IMR-90 (cell line): ENCODE measurements around the gene PTPRQ. TPM values are rescaled to one million over a fixed set of nuclear protein-coding genes. Genes with fewer than 3 reads are reported as not detected.

Source experiments
- ATAC-seq: fragments of 200-7000 bp; cut with Tn5 transposase; 2 replicates; pipeline ENCODE4 v1.9.1; 2020; ENCODE audit warnings: low read depth, mild to moderate bottlenecking, moderate library complexity
- BruUV-seq: library from RNA; stranded (reverse); fragments of 400-500 nt; replicated peaks from 2 replicates; lab custom pipeline; 2021; lab: Mats Ljungman, UMichigan
- CTCF ChIA-PET: fragments of 300-600 bp; formaldehyde crosslinking; extraction: SDS; loops from one replicate; lab custom pipeline; 2021; ENCODE audit warnings: antibody characterized with exemption; lab: Yijun Ruan, JAX
- POLR2A ChIA-PET: fragments of 300-600 bp; sonication (Branson Sonifier 250); formaldehyde crosslinking; loops from one replicate; lab custom pipeline; 2022; ENCODE audit warnings: antibody characterized with exemption; ENCODE audit not compliant: unreplicated experiment; lab: Charles Lee
- DNase-seq: peaks from one replicate; pipeline ENCODE4 v3.0.0; 2013
- H2AFZ ChIP-seq: replicated peaks from 2 replicates; pipeline ENCODE3; 2013; ENCODE audit warnings: low read length, mild to moderate bottlenecking; ENCODE audit not compliant: poor library complexity
- H2AK5ac ChIP-seq: 2 replicates; pipeline ENCODE4 v1.6.1; 2013; ENCODE audit warnings: low read depth, low read length, inconsistent platforms
- H2AK9ac ChIP-seq: replicated peaks from 2 replicates; pipeline ENCODE3; 2013; ENCODE audit warnings: mild to moderate bottlenecking, low read depth, low read length, moderate library complexity; ENCODE audit not compliant: poor library complexity
- H2BK120ac ChIP-seq: 2 replicates; pipeline ENCODE4 v1.6.1; 2013; ENCODE audit warnings: low read depth, low read length, inconsistent platforms
- H2BK15ac ChIP-seq: 3 replicates; pipeline ENCODE4 v1.6.1; 2013; ENCODE audit warnings: low read depth, low read length, inconsistent platforms
- H2BK20ac ChIP-seq: 2 replicates; pipeline ENCODE4 v1.6.1; 2013; ENCODE audit warnings: low read depth, mild to moderate bottlenecking, inconsistent platforms, low read length, moderate library complexity
- H2BK5ac ChIP-seq: 2 replicates; pipeline ENCODE4 v1.6.1; 2013; ENCODE audit warnings: mild to moderate bottlenecking, low read depth, low read length, inconsistent platforms; ENCODE audit not compliant: poor library complexity, severe bottlenecking
- H3K14ac ChIP-seq: replicated peaks from 2 replicates; pipeline ENCODE4 v1.6.1; 2013; ENCODE audit warnings: low read depth, low read length, inconsistent platforms
- H3K18ac ChIP-seq: 2 replicates; pipeline ENCODE4 v1.6.1; 2013; ENCODE audit warnings: low read depth, low read length, control low read depth
- H3K23ac ChIP-seq: 2 replicates; pipeline ENCODE4 v1.6.1; 2013; ENCODE audit warnings: low read depth, low read length, inconsistent platforms
- H3K27ac ChIP-seq: 2 replicates; pipeline ENCODE4 v1.5.1; 2013; ENCODE audit warnings: mild to moderate bottlenecking, control low read depth, low read length; ENCODE audit not compliant: insufficient read depth
- H3K27me3 ChIP-seq: 2 replicates; pipeline ENCODE4 v1.6.1; 2013; ENCODE audit warnings: low read length; ENCODE audit not compliant: control insufficient read depth, insufficient read depth
- H3K36me3 ChIP-seq: 2 replicates; pipeline ENCODE4 v1.6.1; 2013; ENCODE audit warnings: low read length, mixed read lengths; ENCODE audit not compliant: control insufficient read depth, insufficient read depth
- H3K4ac ChIP-seq: 2 replicates; pipeline ENCODE4 v1.6.1; 2013; ENCODE audit warnings: low read depth, low read length, inconsistent platforms
- H3K4me1 ChIP-seq: 2 replicates; pipeline ENCODE4 v1.6.1; 2013; ENCODE audit warnings: low read length, mixed read lengths; ENCODE audit not compliant: control insufficient read depth, insufficient read depth
- H3K4me2 ChIP-seq: 2 replicates; pipeline ENCODE4 v1.6.1; 2013; ENCODE audit warnings: low read depth, mild to moderate bottlenecking, control low read depth, low read length, moderate library complexity
- H3K4me3 ChIP-seq: 2 replicates; pipeline ENCODE4 v1.5.1; 2013; ENCODE audit warnings: low read depth, mild to moderate bottlenecking, control low read depth, low read length, moderate library complexity; ENCODE audit not compliant: insufficient read depth
- H3K56ac ChIP-seq: 2 replicates; pipeline ENCODE4 v1.6.1; 2013; ENCODE audit warnings: low read length, inconsistent platforms; ENCODE audit not compliant: insufficient read depth; ENCODE audit errors: extremely low read depth
- H3K79me1 ChIP-seq, 2 experiments: 2 replicates each; pipeline ENCODE4 v1.6.1; 2013; ENCODE audit warnings: low read length in 2 of 2, inconsistent platforms in 1 of 2, low read depth in 1 of 2
- H3K9ac ChIP-seq: 2 replicates; pipeline ENCODE4 v1.6.1; 2013; ENCODE audit warnings: low read depth, low read length, control low read depth
- H3K9me1 ChIP-seq: 2 replicates; pipeline ENCODE4 v1.6.1; 2013; ENCODE audit warnings: low read length, inconsistent platforms; ENCODE audit not compliant: insufficient read depth
- H3K9me3 ChIP-seq: 2 replicates; pipeline ENCODE4 v1.6.1; 2013; ENCODE audit warnings: low read length; ENCODE audit not compliant: control insufficient read depth, insufficient read depth
- H4K20me1 ChIP-seq: 2 replicates; pipeline ENCODE4 v1.6.1; 2013; ENCODE audit warnings: low read length, inconsistent platforms; ENCODE audit not compliant: insufficient read depth
- H4K5ac ChIP-seq: 2 replicates; pipeline ENCODE4 v1.6.1; 2013; ENCODE audit warnings: mild to moderate bottlenecking, low read depth, low read length, control low read depth
- H4K8ac ChIP-seq, 2 experiments: 2 replicates each; pipeline ENCODE4 v1.6.1; 2013; ENCODE audit warnings: low read depth in 2 of 2, low read length in 2 of 2, control low read depth in 1 of 2, inconsistent platforms in 1 of 2
- H4K91ac ChIP-seq: 2 replicates; pipeline ENCODE4 v1.6.1; 2013; ENCODE audit warnings: low read depth, low read length, inconsistent platforms; ENCODE audit not compliant: insufficient read depth
- BHLHE40 ChIP-seq: fragments of 150-350 bp; IDR thresholded peaks from 2 replicates; pipeline ENCODE4 v1.6.1; 2016; ENCODE audit warnings: mild to moderate bottlenecking, low read depth, low read length
- CEBPB ChIP-seq: IDR thresholded peaks from 2 replicates; pipeline ENCODE4 v1.6.1; 2012; ENCODE audit warnings: low read depth, low read length, improper control_type of control experiment
- CHD1 ChIP-seq: IDR thresholded peaks from 2 replicates; pipeline ENCODE4 v1.6.1; 2012; ENCODE audit warnings: low read depth, low read length, improper control_type of control experiment
- CTCF ChIP-seq: conservative IDR thresholded peaks from 2 replicates; pipeline ENCODE4 v1.5.1; 2012; ENCODE audit warnings: mild to moderate bottlenecking, low read depth, low read length, improper control_type of control experiment
- ELK1 ChIP-seq: fragments of 150-350 bp; IDR thresholded peaks from 2 replicates; pipeline ENCODE4 v1.6.1; 2016; ENCODE audit warnings: low read depth, mild to moderate bottlenecking, low read length, moderate library complexity, borderline replicate concordance
- FOS ChIP-seq: fragments of 150-350 bp; IDR thresholded peaks from 2 replicates; pipeline ENCODE4 v1.6.1; 2016; ENCODE audit warnings: low read depth, low read length
- MAFK ChIP-seq: IDR thresholded peaks from 2 replicates; pipeline ENCODE4 v1.6.1; 2012; ENCODE audit warnings: low read depth, low read length, improper control_type of control experiment
- MAZ ChIP-seq: IDR thresholded peaks from 2 replicates; pipeline ENCODE4 v1.6.1; 2012; ENCODE audit warnings: low read depth, mild to moderate bottlenecking, low read length, improper control_type of control experiment, moderate library complexity, borderline replicate concordance
- MXI1 ChIP-seq: IDR thresholded peaks from 2 replicates; pipeline ENCODE4 v1.6.1; 2012; ENCODE audit warnings: low read depth, mild to moderate bottlenecking, low read length, moderate library complexity, borderline replicate concordance
- NFE2L2 ChIP-seq: fragments of 150-350 bp; IDR thresholded peaks from 2 replicates; pipeline ENCODE4 v1.6.1; 2016; ENCODE audit warnings: low read depth, mild to moderate bottlenecking, low read length
- POLR2A ChIP-seq: IDR thresholded peaks from 2 replicates; pipeline ENCODE4 v1.6.1; 2012; ENCODE audit warnings: mild to moderate bottlenecking, low read depth, low read length
- RAD21 ChIP-seq: IDR thresholded peaks from 2 replicates; pipeline ENCODE4 v1.6.1; 2012; ENCODE audit warnings: low read length, improper control_type of control experiment
- RCOR1 ChIP-seq: IDR thresholded peaks from 2 replicates; pipeline ENCODE4 v1.6.1; 2012; ENCODE audit warnings: mild to moderate bottlenecking, low read length, improper control_type of control experiment; ENCODE audit not compliant: insufficient replicate concordance
- RFX5 ChIP-seq: IDR thresholded peaks from 2 replicates; pipeline ENCODE4 v1.8.0; 2012; ENCODE audit warnings: low read depth, mild to moderate bottlenecking, low read length, moderate library complexity
- SMC3 ChIP-seq: fragments of 150-350 bp; IDR thresholded peaks from 2 replicates; pipeline ENCODE4 v1.6.1; 2016; ENCODE audit warnings: low read depth, mild to moderate bottlenecking, antibody characterized with exemption, low read length, moderate library complexity
- USF2 ChIP-seq: fragments of 150-350 bp; IDR thresholded peaks from 2 replicates; pipeline ENCODE4 v1.6.1; 2017; ENCODE audit warnings: mild to moderate bottlenecking, antibody characterized with exemption, low read length, low read depth
- WGBS, 2 experiments: methylation state at CpG; one replicate each; pipeline versions ENCODE4 v1.1.5 to v1.1.7; 2013; ENCODE audit warnings: missing lambda C conversion rate in 2 of 2; ENCODE audit not compliant: insufficient read length in 1 of 2; ENCODE audit errors: extremely low coverage in 2 of 2; 5-methylcytosine and 5-hydroxymethylcytosine counted together
- dilution Hi-C: fragments of 300-500 bp; cut with HindIII; formaldehyde crosslinking; loops from one replicate; pipeline ENCODE4 v1.14.3; 2018; ENCODE audit warnings: low sequenced_read_pairs; ENCODE audit not compliant: unreplicated experiment
- in situ Hi-C: fragments of 300-500 bp; cut with MboI; formaldehyde crosslinking; loops from 3 replicates; pipeline ENCODE4 v1.14.3; 2019; ENCODE audit warnings: low sequenced_read_pairs, inconsistent platforms, mixed read lengths
- intact Hi-C: fragments of 100-400 bp; cut with micrococcal nuclease; formaldehyde crosslinking; loops from 2 replicates; pipeline ENCODE4 v1.10.0; 2022
- polyA plus RNA-seq, 3 experiments: library from polyadenylated mRNA; depleted of rRNA; stranded (reverse); fragments of >200 nt; gene quantifications; 2 replicates each; pipeline ENCODE4 v1.2.3, GENCODE V29; 2012; ENCODE audit warnings: low replicate concordance in 1 of 3
- total RNA-seq: library from RNA; depleted of rRNA; stranded (reverse); fragments of >200 nt; gene quantifications from 2 replicates; pipeline ENCODE4 v1.2.3, GENCODE V29; 2012

Gene PTPRQ
- total and polyA plus RNA-seq, 2 of the 4 experiments (the other 2 are of a cell fraction): 0.96 to 1.4 TPM

GRCh38 chr12:80551897-80552296 lies 107.9 kb downstream of the PTPRQ start:
- peak; percentile 99 for DNase-seq

More at GRCh38 chr12:80551897-80552296, 107.9 kb downstream of the PTPRQ start:
- Histone ChIP-seq H3K14ac (peak overlapping the region; percentile 75; the same call in 1 of the 2 replicates), H3K9ac (no peak overlapping the region), H3K56ac (no peak overlapping the region; the same call in 1 of the 2 replicates), H2AK5ac (peak overlapping the region; percentile 96), H3K9me3 (no peaks in the 10 kb centered on the region), H2BK15ac (peak overlapping the region; percentile 94; the same call in 2 of the 3 replicates), H4K8ac (peak overlapping the region; percentile 54 to 92), H2BK120ac (peak overlapping the region; percentile 96), H4K5ac (peak overlapping the region; percentile 98; the same call in 1 of the 2 replicates), H4K20me1 (no peaks in the 10 kb centered on the region), H3K36me3 (no peaks in the 10 kb centered on the region), H3K27ac (peak overlapping the region; percentile 51; the same call in 1 of the 2 replicates), H3K4me3 (no peak overlapping the region), H3K23ac (0 out of 2 replicates have a peak overlapping the region, but pooled peaks have one; percentile 53), H3K18ac (peak overlapping the region; percentile 94; the same call in 1 of the 2 replicates), H3K27me3 (no peaks in the 10 kb centered on the region), H2AFZ (no peak overlapping the region), H3K79me1 (peaks cover 0 to 3% of the 10 kb centered on the region in 2 experiments; a peak in 1 of 4 replicates), H2BK20ac (peak overlapping the region; percentile 99), H2BK5ac (peak overlapping the region; percentile 98), H3K4me2 (peak overlapping the region; percentile 64), H3K4me1 (peaks cover 13% of the 10 kb centered on the region), H4K91ac (peak overlapping the region; percentile 90), H3K4ac (peak overlapping the region; percentile 88), H2AK9ac (peak overlapping the region; percentile 18), H3K9me1 (peaks cover 10% of the 10 kb centered on the region)
- ChIA-PET CTCF (interaction anchor here (1.0 kb wide), 1 partner anchor 22 kb away, joined by 3 read pairs; no protein-coding TSS in a partner anchor), POLR2A (no interaction called here)
- WGBS, 2 experiments: no CpG with 5 or more reads among the region's 1 CpG
- no peak for TF ChIP-seq MAZ
- TF ChIP-seq RCOR1: no peak
- TF ChIP-seq SMC3: no peak
- TF ChIP-seq FOS: peak; percentile 68; the same call in 1 of the 2 replicates
- peak; percentile 71; the same call in 1 of the 2 replicates for TF ChIP-seq MAFK
- no peak for TF ChIP-seq CTCF
- TF ChIP-seq RFX5: no peak
- no peak for TF ChIP-seq POLR2A
- TF ChIP-seq BHLHE40: no peak
- TF ChIP-seq ELK1: no peak
- TF ChIP-seq CEBPB: no peak
- no peak for TF ChIP-seq RAD21
- no peak for TF ChIP-seq MXI1
- TF ChIP-seq USF2: no peak
- no peak for TF ChIP-seq CHD1
- peak; percentile 57 for TF ChIP-seq NFE2L2
- in situ Hi-C loops: no loop called here
- BruUV-seq: no TSS peak
- dilution Hi-C loops: no loop called here
- intact Hi-C loops: loop anchor here (2.0 to 5.0 kb wide), 2 partner anchors 29 to 40 kb away; no protein-coding TSS in a partner anchor
- ATAC-seq: peak; percentile 80
